Astrocyte (in vitro differentiated cells and primary cell): ENCODE results near the gene ANKRD34A.

Experiments used
- EZH2 ChIP-seq: IDR thresholded peaks from 2 replicates; pipeline ENCODE4 v1.6.1; 2012; ENCODE audit warnings: mild to moderate bottlenecking, low read length, inconsistent platforms; ENCODE audit not compliant: insufficient read depth
- TF ChIP-seq, protein P1 (sequence below): IDR thresholded peaks from 2 replicates; pipeline ENCODE4 v1.5.1; 2011; ENCODE audit warnings: low read depth, mild to moderate bottlenecking, inconsistent platforms, low read length, moderate library complexity; ENCODE audit not compliant: insufficient read depth

DNA sequence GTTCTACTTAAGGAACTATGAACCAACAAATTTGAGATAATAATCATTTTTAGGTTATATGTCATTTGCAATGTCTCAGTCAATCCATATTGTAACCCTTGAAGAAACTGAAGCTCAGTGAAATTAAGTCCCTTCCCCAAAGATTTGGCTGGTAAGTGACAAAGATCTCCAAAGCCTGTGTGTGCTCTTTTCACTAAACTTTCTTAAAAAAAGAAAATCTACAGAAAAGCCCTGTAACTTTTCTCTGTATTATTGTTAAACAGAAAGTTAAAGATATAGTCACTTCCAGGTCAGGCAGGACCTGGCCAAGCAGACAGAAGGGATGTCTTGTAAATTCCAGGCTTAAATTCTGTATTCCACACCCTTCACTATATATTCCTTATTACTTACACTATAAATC is 8.0 kb downstream of the ANKRD34A start:
- TF ChIP-seq, protein P1, sequence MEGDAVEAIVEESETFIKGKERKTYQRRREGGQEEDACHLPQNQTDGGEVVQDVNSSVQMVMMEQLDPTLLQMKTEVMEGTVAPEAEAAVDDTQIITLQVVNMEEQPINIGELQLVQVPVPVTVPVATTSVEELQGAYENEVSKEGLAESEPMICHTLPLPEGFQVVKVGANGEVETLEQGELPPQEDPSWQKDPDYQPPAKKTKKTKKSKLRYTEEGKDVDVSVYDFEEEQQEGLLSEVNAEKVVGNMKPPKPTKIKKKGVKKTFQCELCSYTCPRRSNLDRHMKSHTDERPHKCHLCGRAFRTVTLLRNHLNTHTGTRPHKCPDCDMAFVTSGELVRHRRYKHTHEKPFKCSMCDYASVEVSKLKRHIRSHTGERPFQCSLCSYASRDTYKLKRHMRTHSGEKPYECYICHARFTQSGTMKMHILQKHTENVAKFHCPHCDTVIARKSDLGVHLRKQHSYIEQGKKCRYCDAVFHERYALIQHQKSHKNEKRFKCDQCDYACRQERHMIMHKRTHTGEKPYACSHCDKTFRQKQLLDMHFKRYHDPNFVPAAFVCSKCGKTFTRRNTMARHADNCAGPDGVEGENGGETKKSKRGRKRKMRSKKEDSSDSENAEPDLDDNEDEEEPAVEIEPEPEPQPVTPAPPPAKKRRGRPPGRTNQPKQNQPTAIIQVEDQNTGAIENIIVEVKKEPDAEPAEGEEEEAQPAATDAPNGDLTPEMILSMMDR, result no peak
- no peak for TF ChIP-seq EZH2
